HUES48 (cell line): ENCODE measurements around the gene ESR2.
A peak's percentile ranks its signal among the peaks of the same experiment; 100 is the strongest.
"Not testable (repeated sequence)": the region's sequence is repeated elsewhere in the genome, so short reads cannot be mapped to it uniquely, and the experiment has no call there.

Experiments
- H3K27ac ChIP-seq: one replicate; pipeline ENCODE4 v1.7.0; 2013; ENCODE audit warnings: low read depth, low read length, inconsistent platforms
- H3K27me3 ChIP-seq: 2 replicates; pipeline ENCODE4 v1.6.1; 2013; ENCODE audit warnings: mild to moderate bottlenecking, low read length; ENCODE audit not compliant: control insufficient read depth, insufficient read depth
- H3K36me3 ChIP-seq: 2 replicates; pipeline ENCODE4 v1.6.1; 2013; ENCODE audit warnings: low read length; ENCODE audit not compliant: control insufficient read depth, insufficient read depth
- H3K4me1 ChIP-seq: 2 replicates; pipeline ENCODE4 v1.6.1; 2013; ENCODE audit warnings: mild to moderate bottlenecking, low read length; ENCODE audit not compliant: control insufficient read depth, insufficient read depth
- H3K4me3 ChIP-seq: 2 replicates; pipeline ENCODE4 v1.5.1; 2013; ENCODE audit warnings: mild to moderate bottlenecking, low read depth, low read length
- H3K9ac ChIP-seq: 2 replicates; pipeline ENCODE4 v1.6.1; 2013; ENCODE audit warnings: mild to moderate bottlenecking, low read depth, low read length, moderate library complexity
- H3K9me3 ChIP-seq: 2 replicates; pipeline ENCODE4 v1.6.1; 2013; ENCODE audit warnings: low read length; ENCODE audit not compliant: control insufficient read depth, insufficient read depth

The ESR2 gene

GRCh38 chr14:64059454-64060198, 234.5 kb downstream of the ESR2 start:
- Histone ChIP-seq H3K27ac (peak overlapping the region; percentile 21), H3K27me3 (no peaks in the 10 kb centered on the region), H3K9ac (no peak overlapping the region), H3K9me3 (no peaks in the 10 kb centered on the region), H3K4me3 (no peak overlapping the region), H3K4me1 (peaks cover 20% of the 10 kb centered on the region), H3K36me3 (peaks cover 18% of the 10 kb centered on the region)

- peaks cover 10% of the 10 kb centered on the region; the same call in 1 of the 2 replicates for H3K4me1 ChIP-seq
- H3K4me3 ChIP-seq: no peak overlapping the region
- H3K27ac ChIP-seq: no peak overlapping the region
- H3K27me3 ChIP-seq: no peaks in the 10 kb centered on the region
- no peaks in the 10 kb centered on the region for H3K9me3 ChIP-seq
- no peak overlapping the region; the same call in 1 of the 2 replicates for H3K9ac ChIP-seq
- H3K36me3 ChIP-seq: peaks cover 36% of the 10 kb centered on the region
Measured at GRCh38 chr14:64053694-64054669, 240.2 kb downstream of the ESR2 start.

DNA sequence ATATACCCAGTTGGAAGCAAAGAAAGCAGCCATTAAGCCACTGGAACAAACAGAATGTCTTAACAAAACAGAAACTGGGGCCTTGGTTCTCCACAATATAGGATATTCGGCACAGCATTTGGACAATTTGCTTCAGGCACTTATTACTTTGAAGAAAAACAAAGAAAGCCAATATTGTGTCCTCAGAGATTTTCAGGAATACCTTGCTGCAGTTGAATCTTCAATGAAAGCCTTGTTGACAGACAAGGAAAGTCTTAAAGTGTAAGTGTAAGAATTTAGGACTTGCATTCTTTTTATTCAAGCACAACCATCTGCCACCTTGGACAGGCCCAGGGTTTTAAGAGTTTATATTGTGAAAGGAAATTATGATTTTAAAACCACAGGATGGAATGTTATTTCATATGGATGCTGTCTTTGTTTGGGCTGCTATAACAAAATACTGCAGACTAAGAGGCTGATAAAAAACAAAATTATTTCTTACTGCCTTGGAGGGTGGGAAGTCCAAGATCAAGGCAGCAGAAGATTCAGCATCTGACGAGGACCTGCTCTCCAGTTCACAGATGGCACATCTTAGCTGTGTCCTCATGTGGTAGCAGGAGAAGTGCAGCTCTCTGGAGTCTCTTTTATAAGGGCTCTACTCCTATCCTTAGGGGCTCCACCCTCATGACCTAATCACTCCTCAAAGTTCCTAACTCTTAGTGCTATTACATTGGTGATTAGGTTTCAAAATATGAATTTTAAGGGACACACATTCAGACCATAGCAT, 244.4 kb downstream of the ESR2 start:
- H3K9ac ChIP-seq: no peak overlapping the region
- H3K27ac ChIP-seq: no peak overlapping the region
- H3K4me3 ChIP-seq: no peak overlapping the region
- peaks cover 35% of the 10 kb centered on the region for H3K36me3 ChIP-seq
- H3K9me3 ChIP-seq: no peaks in the 10 kb centered on the region
- H3K27me3 ChIP-seq: no peaks in the 10 kb centered on the region
- H3K4me1 ChIP-seq: peaks cover 10% of the 10 kb centered on the region; the same call in 1 of the 2 replicates

DNA sequence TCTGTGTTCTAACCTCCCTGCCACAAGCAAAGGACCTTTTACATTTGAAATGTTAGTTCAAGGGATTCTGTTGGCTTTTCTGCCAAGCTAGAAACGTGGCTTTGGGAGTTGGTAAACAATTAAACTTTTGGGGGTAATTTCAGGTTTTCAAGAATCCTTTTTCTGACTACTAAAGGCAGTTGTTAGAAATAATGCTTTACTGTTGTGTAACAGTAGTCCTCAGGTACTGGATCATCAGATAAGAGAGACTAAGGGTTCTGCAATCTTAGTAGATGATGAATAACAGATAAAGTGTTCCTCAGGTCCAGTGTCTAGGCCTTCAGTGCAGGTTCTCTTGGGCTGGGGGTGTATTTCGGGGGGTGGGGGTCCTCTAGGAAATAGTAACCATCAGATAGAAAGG, 249.1 kb downstream of the ESR2 start:
- Histone ChIP-seq H3K27ac (no peak overlapping the region), H3K36me3 (peaks cover 14% of the 10 kb centered on the region), H3K4me1 (no peaks in the 10 kb centered on the region), H3K27me3 (no peaks in the 10 kb centered on the region), H3K9me3 (no peaks in the 10 kb centered on the region), H3K4me3 (no peak overlapping the region), H3K9ac (no peak overlapping the region)

GRCh38 chr14:64043296-64043695, 250.9 kb downstream of the ESR2 start:
- not testable (repeated sequence) for H3K9ac ChIP-seq, H3K36me3 ChIP-seq

DNA sequence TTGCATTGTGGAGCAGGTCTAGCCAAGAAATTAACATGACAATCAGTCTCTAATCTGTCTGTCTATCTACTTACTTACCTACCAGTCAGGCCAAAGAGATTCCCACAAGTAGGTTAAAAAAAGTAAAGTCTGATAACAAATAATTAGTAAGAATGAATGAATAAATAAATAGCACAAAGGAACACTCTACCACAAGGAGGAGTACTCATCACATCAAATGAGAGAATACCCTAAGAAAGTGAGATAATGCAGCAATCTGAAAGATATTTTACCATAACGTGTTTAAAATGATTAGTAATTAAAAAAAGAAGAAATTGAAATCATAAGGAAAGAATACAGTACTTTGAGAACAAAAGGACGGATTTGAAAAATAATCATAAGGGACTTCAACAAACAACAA, 254.1 kb downstream of the ESR2 start:
- Histone ChIP-seq H3K27me3 (no peaks in the 10 kb centered on the region), H3K4me3 (no peak overlapping the region), H3K27ac (no peak overlapping the region), H3K9ac (no peak overlapping the region), H3K4me1 (no peaks in the 10 kb centered on the region), H3K9me3 (no peaks in the 10 kb centered on the region; the same call in 1 of the 2 replicates), H3K36me3 (peaks cover 13% of the 10 kb centered on the region)

More at GRCh38 chr14:64043296-64043695, 250.9 kb downstream of the ESR2 start:
- not testable (repeated sequence) for H3K4me3 ChIP-seq, H3K27ac ChIP-seq, H3K27me3 ChIP-seq, H3K4me1 ChIP-seq, H3K9me3 ChIP-seq

- Histone ChIP-seq H3K4me1 (no peaks in the 10 kb centered on the region), H3K9me3 (no peaks in the 10 kb centered on the region; the same call in 1 of the 2 replicates), H3K9ac (no peak overlapping the region), H3K36me3 (peaks cover 14% of the 10 kb centered on the region), H3K27me3 (no peaks in the 10 kb centered on the region), H3K27ac (no peak overlapping the region), H3K4me3 (no peak overlapping the region)
Measured at GRCh38 chr14:64038841-64039542, 255.2 kb downstream of the ESR2 start.

GRCh38 chr14:64037869-64038745, 256.1 kb downstream of the ESR2 start:
- peaks cover 16% of the 10 kb centered on the region for H3K36me3 ChIP-seq
- H3K27ac ChIP-seq, H3K27me3 ChIP-seq, H3K4me1 ChIP-seq, H3K9ac ChIP-seq, H3K9me3 ChIP-seq, H3K4me3 ChIP-seq: not testable (repeated sequence)

DNA sequence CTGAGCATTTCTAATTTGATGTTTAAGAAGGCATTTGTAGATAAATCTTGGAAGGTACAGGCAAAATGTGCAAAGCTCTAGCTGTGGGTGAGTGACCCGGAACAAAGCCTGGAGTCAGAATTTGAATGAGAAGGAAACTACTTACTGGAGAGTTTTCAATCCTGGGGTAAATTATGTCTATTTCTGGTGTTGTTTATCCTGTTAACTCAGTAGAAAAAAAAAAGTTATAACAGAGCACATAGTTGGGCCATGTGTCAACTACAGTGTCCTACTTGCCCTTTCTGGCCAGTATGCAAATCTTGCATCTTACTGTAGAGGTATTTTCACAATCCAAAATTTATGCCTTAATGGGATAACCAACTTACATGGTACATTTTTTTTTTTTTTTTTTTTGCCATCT, 259.0 kb downstream of the ESR2 start:
- H3K4me3 ChIP-seq: no peak overlapping the region
- H3K36me3 ChIP-seq: peaks cover 39% of the 10 kb centered on the region
- H3K27me3 ChIP-seq: no peaks in the 10 kb centered on the region
- no peak overlapping the region for H3K27ac ChIP-seq
- no peaks in the 10 kb centered on the region for H3K4me1 ChIP-seq
- no peak overlapping the region for H3K9ac ChIP-seq
- H3K9me3 ChIP-seq: no peaks in the 10 kb centered on the region; the same call in 1 of the 2 replicates
